Measurements from ENCODE around the gene ARFIP1. TPM values are rescaled to one million over a fixed set of nuclear protein-coding genes. Genes with fewer than 3 reads are reported as not detected.
A peak's percentile ranks its signal among the peaks of the same experiment; 100 is the strongest.

ARFIP1 gene
- total RNA-seq, 1 donor from 2014 or later, result 26.2 TPM

DNA sequence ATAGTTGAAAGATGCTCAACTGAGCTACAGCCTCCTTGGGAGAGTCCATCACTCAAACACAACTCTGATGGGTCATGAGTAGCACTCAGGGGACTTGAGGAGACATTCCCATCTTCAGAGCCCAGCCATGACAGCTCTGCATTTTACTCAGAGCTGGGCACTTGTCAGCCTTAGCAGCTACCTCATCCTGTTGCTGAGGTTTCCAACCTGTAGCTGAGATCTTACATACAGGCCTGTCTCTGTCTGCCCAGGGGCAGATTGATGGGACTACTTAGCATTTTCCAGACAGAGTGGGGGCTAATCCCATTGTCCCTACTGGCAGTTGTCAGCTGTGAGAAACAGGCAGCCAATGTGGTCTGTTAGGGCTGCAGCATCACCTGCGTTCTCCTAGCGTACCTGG lies 159.9 kb downstream of the ARFIP1 start:
- H3K4me3 Mint-ChIP-seq, result no peak overlapping the region

DNA sequence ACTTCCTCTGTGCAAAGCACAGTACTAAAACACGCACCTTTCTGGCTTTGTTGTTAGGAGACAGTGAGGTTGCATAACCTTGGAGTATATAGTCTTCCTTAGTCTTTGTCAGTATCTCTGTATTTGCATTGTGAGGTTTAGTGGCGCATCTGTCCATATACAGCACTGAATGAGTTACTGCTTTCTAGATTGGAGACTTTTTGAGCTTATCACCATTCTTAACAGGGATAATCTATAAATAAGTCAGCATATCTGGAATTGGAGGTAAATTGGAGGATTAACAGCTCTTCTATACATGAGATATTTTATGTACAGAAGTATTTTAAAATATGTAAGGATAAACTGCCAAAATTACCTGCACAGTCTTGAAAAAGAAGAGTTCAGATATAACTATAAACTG lies 160.7 kb downstream of the ARFIP1 start:
- Mint-ChIP-seq H3K27me3 (ENCODE audit: low read depth) (peaks cover 37% of the 10 kb centered on the region), H3K4me3 (no peak overlapping the region), H3K36me3 (no peaks in the 10 kb centered on the region), H3K4me1 (peaks cover 21% of the 10 kb centered on the region), H3K27ac (no peak overlapping the region), H3K9me3 (no peaks in the 10 kb centered on the region)
- no peak for DNase-seq (ENCODE audit: low spot score in 2 of 2, unreplicated experiment in 2 of 2)
- TF ChIP-seq, protein P1, sequence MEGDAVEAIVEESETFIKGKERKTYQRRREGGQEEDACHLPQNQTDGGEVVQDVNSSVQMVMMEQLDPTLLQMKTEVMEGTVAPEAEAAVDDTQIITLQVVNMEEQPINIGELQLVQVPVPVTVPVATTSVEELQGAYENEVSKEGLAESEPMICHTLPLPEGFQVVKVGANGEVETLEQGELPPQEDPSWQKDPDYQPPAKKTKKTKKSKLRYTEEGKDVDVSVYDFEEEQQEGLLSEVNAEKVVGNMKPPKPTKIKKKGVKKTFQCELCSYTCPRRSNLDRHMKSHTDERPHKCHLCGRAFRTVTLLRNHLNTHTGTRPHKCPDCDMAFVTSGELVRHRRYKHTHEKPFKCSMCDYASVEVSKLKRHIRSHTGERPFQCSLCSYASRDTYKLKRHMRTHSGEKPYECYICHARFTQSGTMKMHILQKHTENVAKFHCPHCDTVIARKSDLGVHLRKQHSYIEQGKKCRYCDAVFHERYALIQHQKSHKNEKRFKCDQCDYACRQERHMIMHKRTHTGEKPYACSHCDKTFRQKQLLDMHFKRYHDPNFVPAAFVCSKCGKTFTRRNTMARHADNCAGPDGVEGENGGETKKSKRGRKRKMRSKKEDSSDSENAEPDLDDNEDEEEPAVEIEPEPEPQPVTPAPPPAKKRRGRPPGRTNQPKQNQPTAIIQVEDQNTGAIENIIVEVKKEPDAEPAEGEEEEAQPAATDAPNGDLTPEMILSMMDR (IDR thresholded peaks at IDR 0.05; ENCODE audit: unreplicated experiment), result no peak

More for the DNA sequence above, 159.9 kb downstream of the ARFIP1 start:
- peaks cover 26% of the 10 kb centered on the region for H3K4me1 Mint-ChIP-seq
- H3K36me3 Mint-ChIP-seq, result no peaks in the 10 kb centered on the region
- H3K27me3 Mint-ChIP-seq (ENCODE audit: low read depth), result peaks cover 46% of the 10 kb centered on the region
- H3K27ac Mint-ChIP-seq, result no peak overlapping the region
- DNase-seq (ENCODE audit: low spot score in 2 of 2, unreplicated experiment in 2 of 2), result no peak
- H3K9me3 Mint-ChIP-seq, result no peaks in the 10 kb centered on the region
- TF ChIP-seq, protein P1 (IDR thresholded peaks at IDR 0.05; ENCODE audit: unreplicated experiment), result no peak

DNA sequence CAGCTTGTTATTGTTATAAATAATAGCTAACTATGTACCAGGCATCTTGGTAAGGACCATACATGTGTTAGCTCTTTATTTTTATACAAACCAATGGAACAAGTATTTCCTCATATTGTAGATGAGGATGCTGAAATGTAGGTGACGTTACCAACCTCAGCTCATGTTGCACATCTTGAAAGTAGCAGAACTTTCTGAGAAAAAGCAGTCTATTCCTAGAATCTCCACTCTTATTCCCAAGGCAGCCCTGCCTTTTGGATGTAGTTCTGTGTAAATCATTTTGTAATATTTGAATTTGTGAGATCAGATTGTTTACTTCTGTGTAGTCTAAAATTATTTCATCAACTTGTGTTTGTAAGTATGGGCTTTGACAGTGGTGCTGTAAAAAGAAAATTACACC lies 161.7 kb downstream of the ARFIP1 start:
- Mint-ChIP-seq H3K27me3 (ENCODE audit: low read depth) (peaks cover 33% of the 10 kb centered on the region), H3K36me3 (no peaks in the 10 kb centered on the region), H3K27ac (no peak overlapping the region), H3K4me1 (peaks cover 24% of the 10 kb centered on the region), H3K9me3 (no peaks in the 10 kb centered on the region), H3K4me3 (no peak overlapping the region)
- no peak for DNase-seq (ENCODE audit: low spot score in 2 of 2, unreplicated experiment in 2 of 2)
- TF ChIP-seq, protein P1 (IDR thresholded peaks at IDR 0.05; ENCODE audit: unreplicated experiment), result no peak

DNA sequence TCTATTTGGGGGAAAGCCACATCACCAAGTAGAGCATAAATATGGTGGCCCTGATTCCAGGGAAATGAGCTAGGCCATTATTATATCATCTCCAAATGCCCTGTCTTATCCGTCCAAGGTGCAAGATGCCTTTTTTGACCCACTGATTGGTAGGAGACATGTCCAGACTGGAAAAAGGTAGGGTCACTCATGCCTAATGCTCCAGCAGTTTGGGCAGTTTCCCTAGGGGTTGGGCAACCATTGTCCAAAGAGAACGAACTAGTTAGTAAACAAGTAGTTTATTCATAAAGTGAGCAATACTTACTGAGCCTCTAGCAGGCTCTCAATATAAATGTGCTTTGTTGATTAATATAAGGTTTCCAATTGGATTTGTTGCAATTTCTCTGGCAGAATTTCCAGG lies 162.6 kb downstream of the ARFIP1 start:
- TF ChIP-seq, protein P1 (IDR thresholded peaks at IDR 0.05; ENCODE audit: unreplicated experiment), result no peak
- peaks cover 27% of the 10 kb centered on the region for H3K4me1 Mint-ChIP-seq
- no peak for DNase-seq (ENCODE audit: low spot score in 2 of 2, unreplicated experiment in 2 of 2)
- no peak overlapping the region for H3K27ac Mint-ChIP-seq
- peaks cover 33% of the 10 kb centered on the region for H3K27me3 Mint-ChIP-seq (ENCODE audit: low read depth)
- H3K36me3 Mint-ChIP-seq, result no peaks in the 10 kb centered on the region
- H3K9me3 Mint-ChIP-seq, result no peaks in the 10 kb centered on the region
- H3K4me3 Mint-ChIP-seq, result no peak overlapping the region

DNA sequence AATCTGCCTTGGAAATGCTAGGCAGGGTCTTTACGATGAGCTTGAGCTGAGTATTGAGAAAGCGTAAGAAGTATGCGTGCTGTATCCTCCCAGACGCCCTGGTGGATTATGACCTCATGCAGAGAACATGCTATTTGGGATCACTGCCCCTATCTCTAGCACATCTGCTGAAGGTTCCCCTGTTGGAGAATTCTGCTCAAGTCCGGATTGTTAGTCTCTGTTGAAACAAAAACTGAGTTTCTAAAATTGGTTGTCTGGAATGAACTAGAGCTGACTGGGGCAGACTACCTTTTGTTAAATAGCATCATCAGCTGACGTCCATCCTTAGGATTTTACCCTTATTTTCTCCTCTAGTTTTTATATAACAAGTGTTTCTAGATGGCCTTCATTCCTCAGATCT lies 163.9 kb downstream of the ARFIP1 start:
- peaks cover 29% of the 10 kb centered on the region for H3K27me3 Mint-ChIP-seq (ENCODE audit: low read depth)
- H3K4me1 Mint-ChIP-seq, result peaks cover 21% of the 10 kb centered on the region
- H3K9me3 Mint-ChIP-seq, result no peaks in the 10 kb centered on the region
- no peak overlapping the region for H3K4me3 Mint-ChIP-seq
- DNase-seq (ENCODE audit: low spot score in 2 of 2, unreplicated experiment in 2 of 2), result no peak
- H3K27ac Mint-ChIP-seq, result peak overlapping the region; percentile 19
- H3K36me3 Mint-ChIP-seq, result no peaks in the 10 kb centered on the region
- TF ChIP-seq, protein P1 (IDR thresholded peaks at IDR 0.05; ENCODE audit: unreplicated experiment), result no peak

All from mesothelial cell of epicardium (in vitro differentiated cells).